NOMO-1 treated with DMSO at 0.1 percent for 48 hours (cell line): Measurements from ENCODE around the gene TMEM54.

Experiments used
- DNase-seq: peaks from one replicate; lab custom pipeline; 2025; ENCODE audit not compliant: unreplicated experiment; lab: John Stamatoyannopoulos, UW

Gene TMEM54

GRCh38 chr1:32881871-32882850 is 19.0 kb downstream of the TMEM54 start:
- DNase-seq, result no peak

DNA sequence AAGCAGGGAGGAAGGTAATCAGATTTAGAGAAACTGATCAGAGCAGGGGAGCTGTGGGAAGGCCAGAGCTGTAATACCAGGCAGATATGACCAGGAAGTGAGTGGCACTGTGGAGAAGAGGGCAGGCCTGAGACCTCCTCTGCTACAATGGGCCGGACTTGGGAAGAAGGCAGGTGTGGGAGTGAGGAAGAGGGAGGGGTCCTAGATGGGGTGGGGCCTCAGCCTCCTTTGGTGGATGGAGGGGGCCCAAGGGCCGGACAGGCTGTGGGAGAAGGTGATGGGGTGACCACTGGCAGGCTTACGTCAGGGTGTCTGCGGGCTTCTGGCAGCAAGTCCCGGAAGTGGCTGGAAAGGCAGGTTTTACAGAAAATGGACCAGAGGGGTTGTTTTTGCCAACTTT is 19.9 kb downstream of the TMEM54 start:
- no peak for DNase-seq

DNA sequence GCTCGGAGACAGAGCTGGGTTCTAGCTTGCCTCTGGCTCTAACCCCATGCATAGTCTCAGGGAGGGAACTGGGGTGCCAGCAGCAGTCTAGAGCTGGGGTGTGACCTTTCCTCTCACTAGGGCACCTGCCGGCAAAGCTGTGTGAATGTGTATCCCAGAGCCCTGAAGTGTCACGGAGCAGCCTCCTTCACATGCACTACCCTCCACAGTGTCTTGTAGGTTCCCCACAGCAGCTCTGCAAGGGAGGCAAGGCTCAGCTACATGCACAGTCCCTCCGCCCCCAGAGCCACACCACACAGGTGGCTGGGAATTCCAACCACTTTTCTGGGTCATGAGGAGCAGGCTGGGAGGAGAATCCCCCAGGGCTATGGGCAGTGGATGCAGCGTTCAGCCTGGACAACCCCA is 22.6 kb downstream of the TMEM54 start:
- no peak for DNase-seq

GRCh38 chr1:32878183-32878582 is 23.0 kb downstream of the TMEM54 start:
- no peak for DNase-seq

GRCh38 chr1:32877211-32878110 is 23.7 kb downstream of the TMEM54 start:
- DNase-seq, result no peak

DNA sequence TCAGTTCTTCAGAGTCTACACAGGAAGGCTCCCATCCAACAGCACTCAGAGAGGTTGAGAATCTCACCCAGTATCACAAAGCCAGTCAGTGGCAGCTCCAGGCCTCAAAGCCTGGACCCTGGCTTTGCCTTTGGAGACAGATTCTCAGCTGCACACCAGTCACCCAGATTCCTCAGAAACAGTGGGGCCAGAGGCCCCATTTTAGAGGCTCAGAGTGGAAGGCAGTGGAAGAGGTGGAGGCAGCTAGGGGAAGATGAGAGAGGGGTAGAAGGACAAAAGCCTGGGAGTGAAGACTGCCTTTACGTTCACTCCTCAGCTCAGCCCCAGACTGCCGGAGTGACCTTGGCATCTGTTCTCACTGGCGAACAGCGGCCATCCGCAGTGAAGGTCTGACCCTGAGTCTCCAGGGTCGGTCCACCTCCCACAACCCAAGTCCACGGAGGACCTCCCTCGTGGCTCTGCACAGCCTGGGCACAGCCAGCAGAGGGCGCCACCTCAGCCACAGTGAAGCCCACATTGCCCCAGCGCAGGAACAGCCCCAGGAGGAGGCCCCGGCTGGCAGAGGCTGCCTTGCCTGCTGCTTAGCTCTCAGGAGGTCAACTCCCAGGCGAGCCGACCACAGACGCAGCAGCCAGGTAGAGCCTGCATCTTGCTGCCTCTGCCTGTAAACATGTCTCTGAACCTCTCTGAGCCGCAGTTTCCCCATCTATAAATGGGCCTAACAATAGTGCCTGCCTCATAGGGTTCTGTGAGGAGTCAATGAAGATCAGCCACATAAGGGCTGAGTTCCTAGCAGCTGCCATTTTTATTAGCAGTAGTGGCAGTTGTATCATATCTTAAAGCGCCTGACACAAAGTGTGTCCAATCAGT is 24.6 kb downstream of the TMEM54 start:
- peak; percentile 49 for DNase-seq

- no peak for DNase-seq
Observed at GRCh38 chr1:32874860-32875752, 26.1 kb downstream of the TMEM54 start.

GRCh38 chr1:32873484-32873883 is 27.7 kb downstream of the TMEM54 start:
- no peak for DNase-seq

- no peak for DNase-seq
Observed at GRCh38 chr1:32872192-32872460, 29.1 kb downstream of the TMEM54 start.

- DNase-seq, result no peak
Observed at GRCh38 chr1:32871364-32872191, 29.6 kb downstream of the TMEM54 start.

DNA sequence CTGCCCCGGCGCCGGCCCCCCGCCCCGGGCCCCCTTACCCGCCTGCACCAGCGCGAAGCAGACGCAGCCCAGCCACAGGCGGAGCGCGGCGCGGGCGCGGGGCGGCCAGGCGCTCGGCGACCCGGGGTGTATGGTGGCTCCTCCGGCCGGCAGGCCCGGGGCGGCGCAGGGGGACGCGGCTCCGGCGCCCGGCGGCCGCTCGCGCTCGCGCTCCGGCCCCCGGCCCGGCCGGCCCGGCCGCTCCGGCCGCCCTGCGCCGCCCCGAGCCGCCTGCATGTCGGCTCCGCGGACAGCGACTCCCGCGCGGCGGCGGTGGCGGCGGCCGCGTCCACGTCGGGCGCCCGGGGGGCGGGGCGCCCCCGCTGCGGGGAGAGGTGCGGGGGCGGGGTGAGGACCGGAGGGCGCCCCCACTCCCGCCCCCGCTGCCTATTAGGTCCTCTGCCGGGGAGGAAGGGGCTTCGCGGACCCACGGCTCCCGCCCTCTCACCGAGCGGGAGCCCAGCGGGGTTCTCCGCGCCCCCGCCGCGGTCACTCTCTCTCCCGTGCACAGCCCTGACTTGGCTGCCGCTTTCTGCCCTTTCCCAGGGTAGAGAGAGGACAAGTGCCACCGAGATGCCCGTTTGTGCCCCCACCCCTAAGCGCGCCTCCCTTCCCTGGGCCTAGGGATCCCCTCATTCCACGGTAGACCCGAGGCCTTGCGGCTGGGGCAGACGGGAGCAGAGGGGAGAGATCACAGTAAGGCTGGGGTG is 30.4 kb downstream of the TMEM54 start, which contains the start of gene FNDC5:
Gene FNDC5, minus strand, starts transcription at position 298 of the 749 bp plus-strand sequence.
- DNase-seq, result no peak

DNA sequence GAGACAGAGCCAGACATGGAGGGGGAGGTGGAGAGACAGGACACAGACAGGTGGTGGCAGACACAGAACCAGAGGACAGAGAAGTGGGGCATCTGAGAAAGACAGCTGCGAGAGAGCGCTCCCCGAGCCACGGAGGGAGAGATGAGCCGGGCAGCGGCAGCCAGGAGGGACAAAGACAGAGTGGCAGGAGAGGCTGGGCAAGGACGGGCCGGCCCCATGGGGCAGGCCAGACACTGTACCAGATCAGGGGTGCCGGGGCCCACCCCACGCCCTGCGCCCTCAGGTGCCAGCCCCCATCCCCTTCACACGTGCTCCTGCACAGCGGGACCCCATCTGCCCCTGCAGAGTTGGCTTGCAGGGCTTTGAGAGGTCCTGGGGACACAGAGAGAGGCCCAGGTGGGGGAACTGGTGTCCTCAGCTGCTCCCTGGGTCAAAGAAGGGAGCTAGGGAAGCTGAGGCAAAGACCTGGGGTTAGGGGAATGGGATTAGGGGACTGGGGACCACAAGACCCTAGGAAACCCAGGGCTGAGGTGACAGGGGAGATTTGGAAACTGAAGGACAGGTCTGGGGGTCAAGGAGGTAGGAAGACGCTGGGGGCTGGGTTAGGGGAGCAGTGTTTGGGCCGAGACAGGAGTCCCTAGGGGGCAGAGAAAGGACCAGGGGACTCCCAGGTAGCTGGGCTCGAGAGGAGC is 31.1 kb downstream of the TMEM54 start:
- DNase-seq, result no peak

- no peak for DNase-seq
Observed at GRCh38 chr1:32868806-32869455, 32.3 kb downstream of the TMEM54 start.

DNA sequence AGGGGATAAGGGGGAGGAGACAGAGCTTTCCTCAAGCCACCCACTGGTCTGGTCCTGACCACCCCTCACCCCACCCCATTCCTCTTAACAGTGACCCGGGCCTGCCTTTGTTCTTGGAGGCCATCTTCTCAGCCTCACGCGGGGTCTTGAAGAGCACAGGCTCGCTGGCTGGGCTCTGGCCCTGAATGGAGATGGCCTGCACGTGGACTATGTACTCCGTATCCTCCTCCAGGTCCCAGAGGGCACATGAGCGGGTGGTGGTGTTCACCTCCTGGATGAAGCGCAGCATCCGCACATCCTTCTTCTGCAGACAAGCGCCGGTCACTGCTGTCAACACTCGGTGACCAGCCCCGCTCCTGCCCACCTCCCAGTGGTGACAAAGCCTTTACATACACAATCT is 33.1 kb downstream of the TMEM54 start:
- no peak for DNase-seq

GRCh38 chr1:32867671-32868070 is 33.5 kb downstream of the TMEM54 start:
- no peak for DNase-seq

DNA sequence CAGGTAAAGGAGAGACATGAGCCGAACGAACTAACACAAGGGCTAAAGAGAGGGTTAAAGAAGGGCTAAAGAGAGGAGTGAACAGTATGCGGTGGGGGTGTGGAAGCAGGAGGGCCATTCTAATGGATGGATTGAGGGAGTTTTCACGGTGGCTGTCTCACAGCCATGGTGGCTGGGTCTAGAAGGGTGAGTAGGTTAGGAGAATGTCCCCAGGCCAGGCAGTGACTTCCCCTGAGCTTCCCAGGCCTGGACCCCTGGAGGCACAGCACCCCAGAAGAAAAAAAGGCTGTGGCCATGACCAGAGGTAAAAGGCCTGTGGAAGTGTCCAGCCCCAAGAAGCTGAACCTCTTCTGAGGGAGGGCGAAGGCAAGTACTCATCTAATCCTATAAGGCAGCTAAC is 34.0 kb downstream of the TMEM54 start:
- no peak for DNase-seq
